PC-3 (cell line): ENCODE measurements around the gene GLI3. TPM values are rescaled to one million over a fixed set of nuclear protein-coding genes. Genes with fewer than 3 reads are reported as not detected.

Experiments
- ATAC-seq: fragments of 200-7000 bp; cut with Tn5 transposase; 2 replicates; pipeline ENCODE4 v1.9.1; 2020; ENCODE audit warnings: mild to moderate bottlenecking, moderate library complexity
- BruUV-seq: library from RNA; stranded (reverse); fragments of 400-500 nt; replicated peaks from 2 replicates; lab custom pipeline; 2021; lab: Mats Ljungman, UMichigan
- CTCF ChIA-PET: fragments of 300-600 bp; sonication (Branson Sonifier 250); formaldehyde crosslinking; loops from one replicate; lab custom pipeline; 2022; ENCODE audit warnings: antibody characterized with exemption; lab: Charles Lee
- POLR2A ChIA-PET: fragments of 300-600 bp; sonication (Branson Sonifier 250); formaldehyde crosslinking; loops from one replicate; lab custom pipeline; 2022; ENCODE audit warnings: antibody characterized with exemption; ENCODE audit not compliant: unreplicated experiment; lab: Charles Lee
- DNase-seq: peaks from one replicate; pipeline ENCODE4 v3.0.0-alpha.2; 2015
- H2AFZ ChIP-seq: fragments of 300-600 bp; sonication (generic); 2 replicates; pipeline ENCODE4 v1.6.0; 2016; ENCODE audit warnings: antibody characterized with exemption, low read length
- H3F3A ChIP-seq: fragments of 300-600 bp; sonication (generic); one replicate; pipeline ENCODE4 v1.6.0; 2017; ENCODE audit warnings: antibody characterized with exemption, low read length, control low read depth, mild to moderate bottlenecking; ENCODE audit not compliant: unreplicated experiment
- H3K27ac ChIP-seq: fragments of 300-600 bp; sonication (generic); 2 replicates; pipeline ENCODE4 v1.5.1; 2016; ENCODE audit warnings: mild to moderate bottlenecking, low read length
- H3K27me3 ChIP-seq: fragments of 300-600 bp; sonication (generic); 2 replicates; pipeline ENCODE4 v1.6.1; 2016; ENCODE audit warnings: low read length, mixed read lengths
- H3K36me3 ChIP-seq: fragments of 300-600 bp; sonication (generic); 2 replicates; pipeline ENCODE4 v1.6.1; 2016; ENCODE audit warnings: low read depth, mixed run types, low read length, mixed read lengths
- H3K4me1 ChIP-seq: fragments of 300-600 bp; sonication (generic); 2 replicates; pipeline ENCODE4 v1.5.1; 2016; ENCODE audit warnings: low read length; ENCODE audit not compliant: insufficient read depth
- H3K4me2 ChIP-seq: fragments of 300-600 bp; sonication (generic); 2 replicates; pipeline ENCODE4 v1.6.0; 2016; ENCODE audit warnings: low read length
- H3K4me3 ChIP-seq: fragments of 300-600 bp; sonication (generic); 2 replicates; pipeline ENCODE4 v1.5.1; 2016; ENCODE audit warnings: mild to moderate bottlenecking, low read length, mixed read lengths
- H3K79me2 ChIP-seq: fragments of 300-600 bp; sonication (generic); 2 replicates; pipeline ENCODE4 v1.6.1; 2017; ENCODE audit warnings: low read length, mixed read lengths
- H3K9ac ChIP-seq: fragments of 300-600 bp; sonication (generic); 2 replicates; pipeline ENCODE4 v1.6.0; 2016; ENCODE audit warnings: mild to moderate bottlenecking, low read length
- H3K9me2 ChIP-seq: fragments of 300-600 bp; sonication (generic); replicated peaks from 2 replicates; pipeline ENCODE4 v1.6.1; 2016; ENCODE audit warnings: mixed run types, low read length, mixed read lengths
- H3K9me3 ChIP-seq: fragments of 300-600 bp; sonication (generic); 2 replicates; pipeline ENCODE4 v1.6.1; 2016; ENCODE audit warnings: low read length, mixed read lengths
- H4K20me1 ChIP-seq: fragments of 300-600 bp; sonication (generic); 2 replicates; pipeline ENCODE4 v1.6.1; 2016; ENCODE audit warnings: low read length, mixed read lengths
- CTCF ChIP-seq: fragments of 300-600 bp; sonication (generic); conservative IDR thresholded peaks from 2 replicates; pipeline ENCODE4 v1.5.1; 2017; ENCODE audit warnings: antibody characterized with exemption, low read depth, mild to moderate bottlenecking, low read length
- EZH2 ChIP-seq: fragments of 300-600 bp; sonication (generic); IDR thresholded peaks from one replicate; pipeline ENCODE4 v1.6.1; 2017; ENCODE audit warnings: antibody characterized with exemption, mild to moderate bottlenecking, low read length; ENCODE audit not compliant: unreplicated experiment
- EZH2phosphoT487 ChIP-seq: fragments of 300-600 bp; sonication (generic); IDR thresholded peaks from 2 replicates; pipeline ENCODE4 v1.6.1; 2018; ENCODE audit warnings: mild to moderate bottlenecking, antibody characterized with exemption, low read length, borderline replicate concordance
- intact Hi-C: fragments of 100-400 bp; cut with micrococcal nuclease; formaldehyde crosslinking; loops from 2 replicates; pipeline ENCODE4 v1.9.0; 2023
- total RNA-seq: library from RNA; depleted of rRNA; stranded (reverse); fragments of >200 nt; gene quantifications from 2 replicates; pipeline ENCODE4 v1.2.3, GENCODE V29; 2014

The GLI3 gene
- total RNA-seq, 1 experiment from 2014 or later, result 3.5 TPM

GRCh38 chr7:41940760-41941343, 296.2 kb downstream of the GLI3 start:
- H3K4me3 ChIP-seq, result no peak overlapping the region
- no peaks in the 10 kb centered on the region for H3K9me3 ChIP-seq
- POLR2A ChIA-PET, result no interaction called here
- TF ChIP-seq CTCF (peak; percentile 85), EZH2phosphoT487 (no peak)
- no peak overlapping the region for H3K4me2 ChIP-seq
- intact Hi-C loops, result loop anchor here (1.0 to 5.0 kb wide), 7 partner anchors 296 to 1709 kb away; partner anchors contain the start of genes GLI3, MRPL32 and PSMA2
- H3K79me2 ChIP-seq, result no peaks in the 10 kb centered on the region
- no peak overlapping the region for H3K27ac ChIP-seq
- DNase-seq (peak; percentile 87), ATAC-seq (peak; percentile 70)
- H3K9me2 ChIP-seq, result no peaks in the 10 kb centered on the region
- no peak overlapping the region for H3K9ac ChIP-seq
- no peaks in the 10 kb centered on the region for H3K36me3 ChIP-seq
- BruUV-seq, result no TSS peak
- peaks cover 7% of the 10 kb centered on the region; the same call in 1 of the 2 replicates for H3K4me1 ChIP-seq
- H3K27me3 ChIP-seq, result no peaks in the 10 kb centered on the region
- no peaks in the 10 kb centered on the region for H3F3A ChIP-seq
- CTCF ChIA-PET, result interaction anchor here (0.5 to 2.5 kb wide), 27 partner anchors 10 to 1752 kb away, joined by 3 to 23 read pairs (median 4); partner anchors contain the start of genes MRPL32 and PSMA2
- H4K20me1 ChIP-seq, result no peaks in the 10 kb centered on the region
- H2AFZ ChIP-seq, result no peak overlapping the region

GRCh38 chr7:41938371-41938770, 298.6 kb downstream of the GLI3 start:
- BruUV-seq, result no TSS peak
- Histone ChIP-seq H3K4me1 (peaks cover 6% of the 10 kb centered on the region; the same call in 1 of the 2 replicates), H3K9me3 (no peaks in the 10 kb centered on the region), H3K9me2 (no peaks in the 10 kb centered on the region), H3F3A (no peaks in the 10 kb centered on the region), H3K4me3 (no peak overlapping the region), H3K4me2 (no peak overlapping the region), H2AFZ (no peak overlapping the region), H3K27ac (no peak overlapping the region), H3K27me3 (no peaks in the 10 kb centered on the region), H4K20me1 (no peaks in the 10 kb centered on the region), H3K79me2 (no peaks in the 10 kb centered on the region), H3K9ac (no peak overlapping the region), H3K36me3 (no peaks in the 10 kb centered on the region)
- intact Hi-C loops, result no loop called here
- DNase-seq, result no peak
- ATAC-seq, result no peak
- no peak for TF ChIP-seq EZH2phosphoT487
- TF ChIP-seq CTCF, result no peak
- no peak for TF ChIP-seq EZH2
- POLR2A ChIA-PET, result no interaction called here
- CTCF ChIA-PET, result no interaction called here

- Histone ChIP-seq H2AFZ (no peak overlapping the region), H3K4me3 (no peak overlapping the region), H4K20me1 (no peaks in the 10 kb centered on the region), H3K4me1 (peaks cover 3% of the 10 kb centered on the region; the same call in 1 of the 2 replicates), H3K9ac (no peak overlapping the region), H3F3A (no peaks in the 10 kb centered on the region), H3K9me2 (no peaks in the 10 kb centered on the region), H3K4me2 (no peak overlapping the region), H3K36me3 (no peaks in the 10 kb centered on the region), H3K79me2 (no peaks in the 10 kb centered on the region), H3K27me3 (no peaks in the 10 kb centered on the region), H3K27ac (no peak overlapping the region), H3K9me3 (no peaks in the 10 kb centered on the region)
- ATAC-seq (no peak), DNase-seq (no peak)
- BruUV-seq, result no TSS peak
- intact Hi-C loops, result no loop called here
- TF ChIP-seq EZH2phosphoT487 (no peak), EZH2 (no peak), CTCF (no peak)
- CTCF ChIA-PET, result no interaction called here
- POLR2A ChIA-PET, result interaction anchor here (0.6 kb wide), 1 partner anchor 18 kb away, joined by 4 read pairs; no protein-coding TSS in a partner anchor
Observed at GRCh38 chr7:41933427-41933826, 303.6 kb downstream of the GLI3 start.
